HG02938 (cell line): ENCODE measurements around the gene GMDS.

ENCODE experiments used
- ATAC-seq: cut with Tn5 transposase; IDR thresholded peaks from one replicate; pipeline ENCODE4 v1.9.1; 2021; ENCODE audit warnings: mild to moderate bottlenecking, moderate library complexity; ENCODE audit not compliant: unreplicated experiment

Gene GMDS

DNA sequence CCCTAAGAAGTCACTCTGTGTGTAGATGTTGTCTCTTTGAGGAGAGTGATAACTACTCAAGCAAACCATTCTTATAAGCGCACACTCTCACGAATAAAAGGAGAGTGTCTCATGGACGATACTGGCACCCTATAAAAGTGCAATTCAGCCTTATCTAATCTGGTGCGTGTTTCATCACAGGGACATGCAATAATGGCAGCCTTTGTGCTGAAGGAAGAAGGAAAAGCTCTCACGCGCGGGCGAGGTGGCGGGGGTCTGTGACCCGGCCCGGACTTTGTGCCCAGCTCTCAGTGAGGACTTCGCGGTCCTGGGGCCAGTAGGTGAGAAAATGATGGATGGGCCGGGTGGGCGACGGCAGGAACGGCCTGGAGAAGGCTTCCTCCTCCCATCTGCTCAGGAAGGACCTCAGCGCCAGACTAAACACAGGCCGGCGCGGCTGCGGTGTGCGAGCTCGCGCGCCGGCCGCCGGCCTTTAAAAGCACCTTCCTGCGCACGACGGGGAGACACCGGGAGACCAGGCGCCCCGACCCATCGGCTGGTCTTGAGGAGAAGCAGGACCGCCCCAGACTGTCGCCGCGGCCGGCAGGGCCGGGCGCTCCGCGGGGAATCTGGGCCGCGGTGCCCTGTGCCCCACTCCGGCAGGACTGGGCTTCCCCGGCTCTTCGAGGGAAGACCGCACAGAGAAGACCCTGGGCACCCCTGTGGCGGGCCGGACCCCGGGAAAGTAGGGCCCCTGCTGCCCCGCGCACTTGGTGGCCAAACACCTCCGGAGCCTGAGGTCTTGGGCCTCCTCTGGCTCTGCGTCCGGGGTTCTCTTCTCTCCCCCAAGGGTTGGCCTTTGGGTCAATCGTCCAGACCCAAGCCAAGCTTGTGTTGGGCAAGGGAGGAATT, 644.0 kb downstream of the GMDS start:
- no peak for ATAC-seq

DNA sequence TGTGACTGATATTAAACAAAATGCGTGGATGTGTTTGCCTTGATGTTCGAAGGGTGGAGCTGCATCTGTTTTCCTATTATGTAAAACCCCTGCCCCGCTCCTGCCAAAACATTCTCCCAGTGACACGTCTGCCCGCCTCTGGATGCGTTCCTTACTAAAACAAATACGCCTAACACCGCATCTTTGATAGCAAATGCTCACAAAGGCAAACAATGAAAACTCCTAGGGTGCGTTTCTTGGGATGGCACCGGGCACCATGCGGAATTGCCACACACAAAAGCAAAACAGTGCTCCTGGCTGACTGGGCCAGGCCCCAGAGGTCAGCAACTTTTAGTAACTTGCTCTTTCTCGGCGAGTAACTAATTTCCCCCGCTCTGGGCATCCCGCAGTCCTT, 644.6 kb downstream of the GMDS start:
- no peak for ATAC-seq

DNA sequence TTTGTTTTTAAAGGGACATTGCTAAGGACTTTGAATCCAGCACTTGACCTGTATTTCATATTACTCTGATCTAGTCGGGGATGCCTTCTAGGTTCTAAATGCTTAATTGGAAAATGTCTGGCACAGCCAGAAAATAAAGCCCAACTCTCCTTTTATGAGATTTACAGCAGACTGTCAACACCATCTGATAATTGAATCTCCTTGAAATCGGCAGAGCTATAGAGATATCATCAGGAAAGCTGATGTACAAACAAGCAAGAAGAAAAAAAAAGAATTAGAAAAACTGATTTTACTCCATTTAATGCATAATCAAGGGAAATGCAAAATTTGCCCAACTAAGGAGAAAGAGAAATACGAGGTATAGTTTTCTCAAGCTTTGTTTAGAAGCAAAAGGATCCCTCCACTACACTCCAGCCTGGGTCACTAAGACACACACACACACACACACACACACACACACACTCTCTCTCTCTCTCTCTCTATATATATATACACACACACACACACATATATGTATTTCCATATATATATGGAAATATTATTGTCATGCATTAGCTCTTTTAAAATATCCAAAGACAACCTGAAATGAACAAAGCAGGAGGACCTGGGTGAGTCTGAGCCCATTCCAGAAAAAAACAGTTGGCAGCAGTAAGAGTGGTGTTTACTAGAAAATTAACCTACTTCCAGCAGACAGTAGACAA, 645.2 kb downstream of the GMDS start:
- no peak for ATAC-seq

DNA sequence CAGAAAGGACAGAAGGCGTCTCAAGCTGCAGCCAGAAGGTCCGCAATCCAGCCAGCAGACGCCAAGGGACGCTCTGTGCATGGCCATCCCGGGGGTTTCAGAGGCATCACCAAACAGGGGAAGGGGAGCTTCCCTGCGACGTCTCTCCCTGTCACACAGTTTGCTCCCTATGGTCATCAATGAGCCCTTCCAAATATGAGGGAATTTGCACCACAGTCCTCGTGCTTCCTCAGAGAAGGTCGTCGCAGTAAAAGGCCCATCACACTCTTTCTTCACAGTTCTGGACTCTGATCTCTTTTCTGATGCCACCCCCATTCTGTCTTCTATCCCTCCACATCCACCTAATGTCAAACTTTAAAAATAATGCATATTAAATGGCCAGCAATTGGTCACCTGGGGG, 645.9 kb downstream of the GMDS start:
- no peak for ATAC-seq

DNA sequence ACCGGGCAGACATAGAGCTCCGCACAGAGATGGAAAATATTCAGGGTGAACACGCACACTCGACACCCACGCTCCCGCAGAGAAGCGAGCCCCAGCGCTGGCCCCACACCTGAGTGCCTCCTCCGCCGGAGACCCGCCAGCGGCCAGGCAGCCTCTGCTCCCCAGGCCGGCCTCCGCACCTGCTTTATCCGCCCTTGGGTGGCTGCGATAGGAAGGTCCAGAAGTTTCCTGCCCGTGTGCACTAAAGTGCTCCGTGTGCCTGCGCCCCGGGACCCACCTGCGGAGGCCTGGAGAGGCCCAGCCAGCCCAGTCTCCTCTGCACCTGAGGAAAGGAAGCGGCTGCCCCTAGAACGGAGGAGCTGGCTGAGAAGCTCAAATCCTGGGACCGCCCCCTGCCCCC, 646.5 kb downstream of the GMDS start:
- no peak for ATAC-seq

DNA sequence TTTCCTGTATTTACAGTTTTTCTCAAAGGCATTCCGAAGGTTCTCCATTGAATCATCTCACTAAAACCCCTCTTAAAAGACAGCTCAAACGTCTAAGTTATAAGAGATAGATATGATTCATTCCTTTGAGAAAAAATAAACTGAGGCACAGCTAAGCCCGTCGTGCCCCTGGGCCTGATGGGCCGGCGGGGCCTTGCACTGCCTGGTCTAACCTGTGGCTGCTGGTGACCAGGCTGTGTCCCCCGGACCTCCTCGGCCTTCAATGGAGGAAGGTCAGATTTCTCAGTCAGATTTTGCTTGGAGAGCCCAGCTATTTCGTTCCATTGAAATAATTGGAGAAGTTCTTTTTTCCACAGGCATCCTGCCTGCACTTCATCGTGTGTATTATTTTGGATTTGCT, 647.0 kb downstream of the GMDS start:
- no peak for ATAC-seq

DNA sequence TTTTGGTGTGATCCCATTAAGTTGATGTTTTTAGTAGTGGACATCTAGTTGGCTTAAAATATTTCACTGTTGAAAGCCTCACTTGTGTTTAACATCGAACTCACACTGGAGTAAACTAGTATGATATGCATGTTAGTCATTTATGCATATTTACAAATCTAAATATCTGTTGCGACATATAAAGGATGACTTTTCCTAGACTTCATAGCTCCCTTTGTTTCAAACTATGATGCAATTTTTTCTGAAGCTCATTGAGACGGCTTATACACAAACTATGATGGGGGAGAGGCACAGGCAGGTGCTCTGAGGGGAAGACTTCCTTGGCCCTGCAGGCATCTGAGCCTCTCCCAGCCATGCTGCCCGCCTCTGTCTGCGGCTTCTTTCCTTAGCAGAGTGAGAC, 647.5 kb downstream of the GMDS start:
- no peak for ATAC-seq

DNA sequence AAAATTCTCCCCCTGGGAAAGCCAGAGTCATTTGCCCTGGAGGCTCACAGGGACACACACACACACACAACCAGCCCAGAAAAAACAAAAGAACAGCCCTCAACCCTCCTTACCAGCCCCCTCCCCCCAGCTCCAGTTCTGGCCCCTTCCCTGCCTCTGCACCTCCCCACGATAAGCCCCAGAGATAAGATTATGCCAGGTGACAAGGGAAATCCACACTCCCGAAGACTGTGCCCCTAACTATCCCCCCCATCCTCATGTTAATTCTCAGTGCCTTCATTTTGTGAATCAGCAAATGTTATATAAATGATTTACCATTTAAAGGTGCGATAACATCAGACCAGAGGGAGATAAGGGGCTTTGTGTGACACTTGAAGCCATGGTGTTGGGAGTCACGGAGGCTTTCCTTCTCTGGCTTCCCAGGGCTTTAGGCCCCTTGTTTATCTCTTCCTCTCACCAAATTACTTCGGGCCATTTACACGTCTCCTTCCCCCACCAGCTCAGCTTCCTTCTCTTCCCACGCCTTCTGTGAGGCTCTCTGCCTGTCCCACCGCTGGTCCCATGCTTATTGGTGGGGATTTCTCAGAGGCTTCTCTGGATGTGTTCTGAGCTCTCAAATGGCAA, 648.2 kb downstream of the GMDS start:
- no peak for ATAC-seq

DNA sequence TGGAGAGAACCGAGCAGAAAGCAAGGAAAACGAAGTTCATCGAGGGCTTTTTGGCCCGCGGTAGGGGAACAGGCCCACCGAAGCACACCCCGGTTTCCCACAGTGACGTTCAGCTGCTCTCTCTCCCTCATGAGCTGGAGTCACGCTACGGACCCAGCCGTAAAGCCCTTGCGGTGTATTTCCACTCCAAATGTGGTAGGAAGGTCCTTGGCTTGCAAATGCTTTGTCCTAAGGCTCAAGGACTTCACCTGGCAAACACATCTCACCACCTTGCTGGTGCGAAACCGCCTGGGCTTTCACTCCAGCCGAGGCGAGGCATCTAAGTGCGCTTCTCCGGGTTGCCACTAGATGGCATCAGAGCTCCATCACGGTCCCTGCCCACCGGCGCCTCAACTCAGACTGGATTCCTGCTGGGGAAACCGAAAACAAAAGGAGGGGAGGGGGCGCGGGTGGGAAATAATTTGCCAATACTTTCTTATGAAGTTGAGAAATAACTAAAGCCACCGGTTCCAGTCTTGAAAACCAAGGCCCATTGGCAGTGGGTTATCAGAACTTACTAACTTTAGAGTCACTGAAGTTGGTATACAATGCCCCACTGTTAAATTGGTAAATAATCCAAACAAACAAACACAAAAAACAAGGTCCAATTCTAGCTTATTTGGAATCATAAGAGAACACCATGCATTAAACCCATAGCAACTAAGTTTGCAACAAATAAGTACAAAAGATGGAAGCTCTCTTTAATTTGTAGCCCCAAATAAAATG, 649.1 kb downstream of the GMDS start:
- no peak for ATAC-seq

DNA sequence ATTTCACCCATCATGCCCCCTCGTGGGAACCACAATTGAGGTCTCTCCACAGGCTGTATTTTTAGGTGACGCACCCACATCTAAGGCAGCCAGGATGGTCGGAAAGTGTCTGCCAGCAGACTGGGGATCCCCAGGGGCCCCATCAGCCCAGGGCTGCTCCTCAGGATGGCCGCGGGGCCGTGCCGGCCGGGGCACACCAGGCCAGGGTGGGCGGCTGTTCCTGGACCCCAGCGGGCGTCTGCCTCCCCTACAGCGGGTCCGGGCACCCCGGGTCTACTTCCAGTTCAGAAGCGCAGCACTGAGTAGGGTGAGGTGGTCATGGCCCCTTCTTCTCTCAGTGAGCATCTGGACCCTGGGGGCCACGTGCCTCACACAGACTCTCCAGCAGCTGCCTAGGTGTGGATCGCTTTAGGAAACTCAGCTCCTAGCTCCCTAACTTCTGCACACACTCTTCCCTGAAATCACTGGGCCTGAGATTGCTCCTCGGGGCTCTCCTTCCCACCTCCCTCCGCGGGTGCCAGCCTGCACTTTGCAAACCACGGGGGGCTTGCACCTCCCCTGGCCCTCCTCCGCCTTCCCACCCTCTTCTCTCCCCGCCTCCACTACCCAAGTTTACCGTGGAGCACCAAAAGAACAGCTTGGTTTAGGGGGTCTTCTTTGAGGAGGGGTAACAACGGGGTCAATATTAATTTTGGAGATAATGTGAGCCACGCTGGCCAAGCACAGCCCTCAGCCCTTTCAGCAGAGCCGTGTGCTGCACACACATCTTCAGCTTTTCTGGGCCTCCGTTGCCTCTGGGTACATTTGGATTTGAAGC, 649.9 kb downstream of the GMDS start:
- no peak for ATAC-seq

DNA sequence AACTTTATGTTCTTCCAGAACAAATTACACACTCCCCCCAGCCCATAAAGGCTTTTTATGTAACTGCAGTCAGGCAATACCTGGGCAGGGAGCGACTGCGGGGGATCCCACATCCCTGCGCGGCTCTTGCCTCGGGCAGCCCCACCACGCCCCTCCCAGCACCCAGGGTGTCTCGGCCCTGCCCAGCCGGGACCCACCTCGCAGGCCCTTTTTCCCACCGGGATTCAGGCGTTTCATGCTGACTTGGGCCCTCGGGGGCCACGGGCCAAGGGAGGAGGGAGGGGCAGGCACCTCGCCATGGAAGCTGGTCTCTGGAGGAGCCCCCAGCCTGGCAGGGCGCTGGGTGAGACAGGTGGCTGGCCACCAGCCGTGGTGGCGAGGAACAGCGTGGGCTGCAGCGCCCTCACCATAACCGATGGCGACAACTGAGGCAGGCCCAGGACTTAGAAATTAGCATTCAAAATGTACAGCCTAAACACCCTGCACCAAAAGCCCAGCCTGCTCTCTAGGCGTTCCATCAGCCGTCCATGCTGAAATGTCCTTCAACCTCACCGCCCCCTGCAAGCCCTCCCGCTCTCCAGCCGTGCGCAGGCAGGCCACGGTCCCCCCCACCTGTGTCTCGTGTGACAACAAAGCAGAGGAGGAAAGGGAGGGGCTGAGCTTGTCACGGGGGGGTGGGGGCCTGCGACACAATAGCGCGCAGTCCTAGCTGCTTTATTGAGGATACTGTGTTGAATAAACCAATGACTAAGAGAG, 650.8 kb downstream of the GMDS start:
- ATAC-seq, result no peak

DNA sequence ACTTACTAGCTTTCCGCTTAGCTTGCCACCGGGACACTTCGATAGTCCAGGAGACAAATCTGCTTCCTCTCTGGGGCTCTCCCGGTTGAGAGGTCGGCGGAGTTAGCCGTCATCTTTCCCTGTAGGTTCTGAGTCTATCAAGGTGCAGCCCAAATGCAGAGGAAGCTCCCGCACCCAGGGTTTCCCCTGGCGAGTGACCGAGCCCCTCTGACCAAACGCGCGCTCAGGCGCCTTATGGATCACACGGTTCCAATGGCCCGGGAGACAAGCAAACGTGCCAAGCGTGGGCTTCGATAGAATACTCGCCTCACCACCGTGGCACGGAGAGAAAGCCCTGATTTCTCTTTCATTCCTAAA, 651.5 kb downstream of the GMDS start:
- ATAC-seq, result no peak

DNA sequence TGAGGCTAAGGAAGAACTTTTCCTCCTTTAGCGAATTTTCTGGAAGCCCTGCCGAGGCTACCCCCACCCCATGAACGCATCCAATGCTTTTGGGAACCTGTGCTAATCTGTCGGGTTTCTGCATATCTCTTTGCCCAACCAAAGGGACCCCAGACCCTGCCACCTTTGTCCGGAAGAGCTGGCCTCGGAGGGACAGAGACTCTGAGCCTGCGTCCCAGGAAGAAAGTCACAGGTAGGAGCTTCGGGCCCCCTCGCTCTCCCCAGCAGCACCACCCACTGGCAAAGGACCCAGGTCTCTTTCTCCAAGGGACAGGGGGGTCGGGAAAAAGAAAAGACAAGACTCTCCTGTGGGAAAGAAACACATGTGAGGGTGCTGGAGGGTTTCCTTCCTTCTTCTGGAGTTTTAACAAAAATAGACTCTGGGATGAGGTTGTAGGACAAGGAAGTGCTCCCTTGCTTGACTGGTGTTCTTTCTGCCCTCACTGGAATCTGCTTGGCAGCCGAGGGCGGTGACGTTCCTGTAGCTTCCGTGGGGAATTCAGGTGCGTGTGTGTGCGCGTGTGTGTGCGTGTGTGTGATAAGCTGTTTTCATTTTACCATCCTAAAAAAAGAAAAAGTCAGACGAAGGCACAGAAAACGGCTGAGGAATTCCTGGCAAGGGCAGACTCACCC, 652.0 kb downstream of the GMDS start:
- no peak for ATAC-seq

DNA sequence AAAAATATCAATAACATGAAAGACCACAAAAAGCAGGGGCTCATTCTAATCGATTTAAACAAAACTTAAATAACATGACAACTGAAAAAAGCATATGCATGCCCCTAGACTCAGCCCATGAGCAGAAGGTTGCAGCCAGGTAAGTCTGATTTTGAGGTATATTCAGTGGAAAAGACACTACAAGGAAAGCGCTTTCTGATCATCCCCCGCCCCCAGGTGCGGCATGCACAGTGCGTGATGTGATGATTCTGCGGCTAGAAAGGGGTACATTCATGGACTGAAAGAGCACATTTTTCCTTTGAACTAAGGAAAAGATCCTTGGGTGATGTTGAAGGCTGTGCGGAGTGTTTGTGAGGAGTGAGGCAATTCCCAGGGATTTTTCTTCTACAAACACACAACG, 652.6 kb downstream of the GMDS start:
- no peak for ATAC-seq

DNA sequence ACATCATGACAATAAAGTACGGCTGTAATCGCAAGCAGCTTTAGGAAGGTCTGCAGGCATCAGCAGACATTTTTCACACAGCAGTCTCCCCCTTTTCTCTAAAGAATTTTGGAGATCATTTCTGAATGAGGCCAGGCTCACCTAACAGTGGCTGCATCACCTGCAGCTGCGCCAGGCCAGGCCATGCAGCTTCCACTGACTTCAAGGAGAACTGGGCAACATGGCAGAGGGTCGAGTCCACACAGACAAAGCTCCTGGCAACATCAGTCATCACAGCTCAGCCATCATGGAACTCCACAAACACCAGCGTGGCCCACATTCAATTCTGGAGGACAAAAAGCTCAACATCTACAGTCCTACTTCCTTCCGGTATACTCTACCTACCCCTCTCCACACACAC, 653.5 kb downstream of the GMDS start:
- ATAC-seq, result no peak

DNA sequence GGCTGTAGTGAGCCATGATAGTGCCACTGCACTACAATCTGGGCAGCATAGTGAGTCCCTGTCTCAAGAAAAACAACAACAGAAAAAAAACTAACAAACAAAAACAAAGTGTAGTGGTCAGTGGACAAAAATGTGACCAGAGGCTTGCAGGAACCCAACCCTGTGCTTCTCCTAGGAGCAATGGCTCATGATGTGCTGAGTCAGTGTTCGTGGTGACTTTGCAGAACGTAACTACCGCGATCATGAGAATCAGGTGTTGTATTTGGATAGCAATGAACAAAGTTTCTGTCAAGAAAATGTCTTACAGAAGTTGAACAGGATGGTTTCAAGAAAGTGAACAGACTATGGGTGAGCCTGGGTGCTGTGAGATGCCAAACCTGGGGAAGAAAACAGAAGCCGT, 654.2 kb downstream of the GMDS start:
- no peak for ATAC-seq

DNA sequence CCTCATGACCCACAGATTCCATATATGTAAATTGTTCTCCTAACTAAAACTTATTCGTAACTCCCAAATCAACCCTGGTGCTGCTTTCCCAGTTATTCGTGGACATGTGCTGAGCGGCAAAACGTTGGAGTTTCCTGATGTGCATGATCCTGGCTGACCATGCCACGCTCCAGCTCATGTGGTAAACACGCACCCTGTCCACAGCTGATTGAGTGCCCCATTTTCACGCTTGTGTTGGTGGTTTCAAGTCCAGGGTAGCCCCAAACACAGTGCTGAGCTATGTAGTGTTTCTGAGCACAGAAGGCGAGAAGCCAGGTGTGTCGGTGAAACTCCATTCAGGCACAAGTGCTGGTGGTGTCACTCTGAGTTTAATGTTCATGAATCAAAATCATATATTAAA, 654.8 kb downstream of the GMDS start:
- ATAC-seq, result no peak

DNA sequence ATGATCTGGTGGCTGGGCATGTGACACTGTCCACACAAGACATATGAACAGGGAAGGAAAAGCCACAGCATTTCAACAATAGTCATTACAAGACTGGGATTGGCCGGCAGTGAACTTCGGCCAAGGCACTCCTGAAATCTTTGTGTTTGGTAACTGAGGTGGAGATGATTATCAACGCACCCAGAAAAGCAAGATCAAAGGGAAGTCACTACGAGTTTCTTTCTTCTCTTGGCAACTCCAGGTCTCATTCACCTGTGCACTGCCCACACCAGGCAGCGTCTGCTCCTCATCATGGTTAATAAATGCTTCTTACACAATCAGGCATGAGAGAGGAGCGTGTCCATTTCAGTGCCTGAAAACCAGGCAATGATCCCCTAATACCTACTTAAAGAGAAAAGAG, 656.2 kb downstream of the GMDS start:
- no peak for ATAC-seq

DNA sequence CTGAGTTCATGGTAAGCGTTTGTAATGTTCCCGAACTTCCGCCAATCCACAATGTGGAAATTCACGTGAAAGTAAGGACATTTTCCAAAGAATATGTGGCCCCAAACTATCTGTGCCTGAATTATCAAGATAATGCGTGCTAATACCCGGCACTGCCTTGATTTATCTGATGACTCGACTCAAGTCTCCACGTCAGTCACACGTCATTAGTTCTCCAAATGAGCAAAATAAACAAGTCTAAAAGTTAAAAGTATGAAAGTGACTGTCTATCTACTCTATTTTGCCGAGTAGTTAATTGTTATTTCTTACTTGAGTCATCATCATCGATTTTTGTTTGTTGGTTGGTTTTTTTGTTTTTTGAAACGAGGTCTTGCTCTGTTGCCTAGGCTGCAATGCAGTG, 657.4 kb downstream of the GMDS start:
- ATAC-seq, result no peak
